Measurements from ENCODE around the gene BDH1. TPM values are rescaled to one million over a fixed set of nuclear protein-coding genes. Genes with fewer than 3 reads are reported as not detected.

Gene BDH1
- polyA plus RNA-seq, 1 donor from 2014 or later: 12.9 TPM

- H3K27me3 ChIP-seq (ENCODE audit: insufficient read depth, low read depth, low read length): no peaks in the 10 kb centered on the region
- H4K20me1 ChIP-seq (ENCODE audit: insufficient read depth): no peaks in the 10 kb centered on the region
- TF ChIP-seq TAF1 (IDR thresholded peaks at IDR 0.05; ENCODE audit: low read depth) (no peak), RAD21 (conservative IDR thresholded peaks at IDR 0.05) (no peak), MXI1 (conservative IDR thresholded peaks at IDR 0.05; ENCODE audit: poor library complexity, severe bottlenecking) (no peak), POLR2AphosphoS5 (IDR thresholded peaks at IDR 0.05) (no peak), EZH2 (IDR thresholded peaks at IDR 0.05; ENCODE audit: borderline replicate concordance, insufficient read depth, low read length, poor library complexity, severe bottlenecking) (no peak), EP300 (conservative IDR thresholded peaks at IDR 0.05; ENCODE audit: poor library complexity, severe bottlenecking) (no peak), SMC3 (conservative IDR thresholded peaks at IDR 0.05; ENCODE audit: poor library complexity) (no peak)
- TF ChIP-seq, protein P1, sequence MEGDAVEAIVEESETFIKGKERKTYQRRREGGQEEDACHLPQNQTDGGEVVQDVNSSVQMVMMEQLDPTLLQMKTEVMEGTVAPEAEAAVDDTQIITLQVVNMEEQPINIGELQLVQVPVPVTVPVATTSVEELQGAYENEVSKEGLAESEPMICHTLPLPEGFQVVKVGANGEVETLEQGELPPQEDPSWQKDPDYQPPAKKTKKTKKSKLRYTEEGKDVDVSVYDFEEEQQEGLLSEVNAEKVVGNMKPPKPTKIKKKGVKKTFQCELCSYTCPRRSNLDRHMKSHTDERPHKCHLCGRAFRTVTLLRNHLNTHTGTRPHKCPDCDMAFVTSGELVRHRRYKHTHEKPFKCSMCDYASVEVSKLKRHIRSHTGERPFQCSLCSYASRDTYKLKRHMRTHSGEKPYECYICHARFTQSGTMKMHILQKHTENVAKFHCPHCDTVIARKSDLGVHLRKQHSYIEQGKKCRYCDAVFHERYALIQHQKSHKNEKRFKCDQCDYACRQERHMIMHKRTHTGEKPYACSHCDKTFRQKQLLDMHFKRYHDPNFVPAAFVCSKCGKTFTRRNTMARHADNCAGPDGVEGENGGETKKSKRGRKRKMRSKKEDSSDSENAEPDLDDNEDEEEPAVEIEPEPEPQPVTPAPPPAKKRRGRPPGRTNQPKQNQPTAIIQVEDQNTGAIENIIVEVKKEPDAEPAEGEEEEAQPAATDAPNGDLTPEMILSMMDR (IDR thresholded peaks at IDR 0.05; ENCODE audit: poor library complexity, severe bottlenecking): no peak
- TF ChIP-seq, protein P2, sequence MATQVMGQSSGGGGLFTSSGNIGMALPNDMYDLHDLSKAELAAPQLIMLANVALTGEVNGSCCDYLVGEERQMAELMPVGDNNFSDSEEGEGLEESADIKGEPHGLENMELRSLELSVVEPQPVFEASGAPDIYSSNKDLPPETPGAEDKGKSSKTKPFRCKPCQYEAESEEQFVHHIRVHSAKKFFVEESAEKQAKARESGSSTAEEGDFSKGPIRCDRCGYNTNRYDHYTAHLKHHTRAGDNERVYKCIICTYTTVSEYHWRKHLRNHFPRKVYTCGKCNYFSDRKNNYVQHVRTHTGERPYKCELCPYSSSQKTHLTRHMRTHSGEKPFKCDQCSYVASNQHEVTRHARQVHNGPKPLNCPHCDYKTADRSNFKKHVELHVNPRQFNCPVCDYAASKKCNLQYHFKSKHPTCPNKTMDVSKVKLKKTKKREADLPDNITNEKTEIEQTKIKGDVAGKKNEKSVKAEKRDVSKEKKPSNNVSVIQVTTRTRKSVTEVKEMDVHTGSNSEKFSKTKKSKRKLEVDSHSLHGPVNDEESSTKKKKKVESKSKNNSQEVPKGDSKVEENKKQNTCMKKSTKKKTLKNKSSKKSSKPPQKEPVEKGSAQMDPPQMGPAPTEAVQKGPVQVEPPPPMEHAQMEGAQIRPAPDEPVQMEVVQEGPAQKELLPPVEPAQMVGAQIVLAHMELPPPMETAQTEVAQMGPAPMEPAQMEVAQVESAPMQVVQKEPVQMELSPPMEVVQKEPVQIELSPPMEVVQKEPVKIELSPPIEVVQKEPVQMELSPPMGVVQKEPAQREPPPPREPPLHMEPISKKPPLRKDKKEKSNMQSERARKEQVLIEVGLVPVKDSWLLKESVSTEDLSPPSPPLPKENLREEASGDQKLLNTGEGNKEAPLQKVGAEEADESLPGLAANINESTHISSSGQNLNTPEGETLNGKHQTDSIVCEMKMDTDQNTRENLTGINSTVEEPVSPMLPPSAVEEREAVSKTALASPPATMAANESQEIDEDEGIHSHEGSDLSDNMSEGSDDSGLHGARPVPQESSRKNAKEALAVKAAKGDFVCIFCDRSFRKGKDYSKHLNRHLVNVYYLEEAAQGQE (IDR thresholded peaks at IDR 0.05; ENCODE audit: borderline replicate concordance): no peak
- H3K9me2 ChIP-seq (ENCODE audit: insufficient read depth, low read length): no peaks in the 10 kb centered on the region
- H3K36me3 ChIP-seq (ENCODE audit: insufficient read depth, low read length): no peaks in the 10 kb centered on the region
- peaks cover 3% of the 10 kb centered on the region for H3F3A ChIP-seq (ENCODE audit: insufficient read depth, low read length, poor library complexity, severe bottlenecking)
- H3K9ac ChIP-seq (ENCODE audit: low read length): no peak overlapping the region
- H3K4me2 ChIP-seq (ENCODE audit: low read length): no peak overlapping the region
- no peak overlapping the region for H3K27ac ChIP-seq (ENCODE audit: low read length)
- H3K79me2 ChIP-seq (replicated peaks; ENCODE audit: insufficient read depth, low read length): no peaks in the 10 kb centered on the region
- H2AFZ ChIP-seq (ENCODE audit: low read depth, low read length): no peak overlapping the region
- H3K9me3 ChIP-seq (ENCODE audit: low read length): no peaks in the 10 kb centered on the region
- no peak overlapping the region for H3K4me3 ChIP-seq (ENCODE audit: low read length)
These were observed 90.4 kb downstream of the BDH1 start for GRCh38 chr3:197465197-197465995.

- Histone ChIP-seq H3K27me3 (ENCODE audit: insufficient read depth, low read depth, low read length) (no peaks in the 10 kb centered on the region), H3K9ac (ENCODE audit: low read length) (no peak overlapping the region), H2AFZ (ENCODE audit: low read depth, low read length) (no peak overlapping the region), H3K9me3 (ENCODE audit: low read length) (no peaks in the 10 kb centered on the region), H3K4me3 (ENCODE audit: low read length) (no peak overlapping the region), H3K4me2 (ENCODE audit: low read length) (no peak overlapping the region), H3K36me3 (ENCODE audit: insufficient read depth, low read length) (no peaks in the 10 kb centered on the region), H3K79me2 (replicated peaks; ENCODE audit: insufficient read depth, low read length) (no peaks in the 10 kb centered on the region), H3K9me2 (ENCODE audit: insufficient read depth, low read length) (no peaks in the 10 kb centered on the region), H3F3A (ENCODE audit: insufficient read depth, low read length, poor library complexity, severe bottlenecking) (peaks cover 3% of the 10 kb centered on the region), H3K27ac (ENCODE audit: low read length) (no peak overlapping the region), H4K20me1 (ENCODE audit: insufficient read depth) (no peaks in the 10 kb centered on the region)
- TF ChIP-seq TAF1 (IDR thresholded peaks at IDR 0.05; ENCODE audit: low read depth): no peak
- TF ChIP-seq SMC3 (conservative IDR thresholded peaks at IDR 0.05; ENCODE audit: poor library complexity): no peak
- TF ChIP-seq RAD21 (conservative IDR thresholded peaks at IDR 0.05): no peak
- TF ChIP-seq, protein P1 (IDR thresholded peaks at IDR 0.05; ENCODE audit: poor library complexity, severe bottlenecking): no peak
- no peak for TF ChIP-seq MXI1 (conservative IDR thresholded peaks at IDR 0.05; ENCODE audit: poor library complexity, severe bottlenecking)
- no peak for TF ChIP-seq POLR2AphosphoS5 (IDR thresholded peaks at IDR 0.05)
- no peak for TF ChIP-seq EP300 (conservative IDR thresholded peaks at IDR 0.05; ENCODE audit: poor library complexity, severe bottlenecking)
- TF ChIP-seq EZH2 (IDR thresholded peaks at IDR 0.05; ENCODE audit: borderline replicate concordance, insufficient read depth, low read length, poor library complexity, severe bottlenecking): no peak
- TF ChIP-seq, protein P2 (IDR thresholded peaks at IDR 0.05; ENCODE audit: borderline replicate concordance): no peak
These were observed 91.0 kb downstream of the BDH1 start for GRCh38 chr3:197464794-197465193.
